Measurements from ENCODE around the gene TMEM120B. TPM values are rescaled to one million over a fixed set of nuclear protein-coding genes. Genes with fewer than 3 reads are reported as not detected.

The TMEM120B gene
- total and polyA plus RNA-seq, 2 of the 13 experiments (the other 11 are each of a cell fraction or from before 2014, with no cell fraction given) = 7.1 to 12.9 TPM

- TF ChIP-seq ETV5 (CRISPR knock-in tag; IDR thresholded peaks at IDR 0.05; ENCODE audit: borderline replicate concordance) (peak; percentile 99), ZNF34 (CRISPR knock-in tag; IDR thresholded peaks at IDR 0.05; ENCODE audit: borderline replicate concordance) (no peak), U2AF1 (optimal IDR thresholded peaks at IDR 0.05; ENCODE audit: low read depth, low read length) (peak; percentile 25), GPN1 (CRISPR knock-in tag; IDR thresholded peaks at IDR 0.05; ENCODE audit: borderline replicate concordance) (no peak), E2F2 (CRISPR knock-in tag; IDR thresholded peaks at IDR 0.05; ENCODE audit: borderline replicate concordance) (no peak), ZNF878 (CRISPR knock-in tag; IDR thresholded peaks at IDR 0.05) (no peak), ISX (CRISPR knock-in tag; conservative IDR thresholded peaks at IDR 0.05) (no peak), ZNF746 (CRISPR knock-in tag; IDR thresholded peaks at IDR 0.05) (peak; percentile 79; the same call in 1 of the 2 replicates), ZBTB40 (IDR thresholded peaks at IDR 0.05) (no peak), ZBTB40 (CRISPR knock-in tag; IDR thresholded peaks at IDR 0.05) (no peak; the same call in 1 of the 2 replicates), ZNF501 (CRISPR knock-in tag; IDR thresholded peaks at IDR 0.05) (peak; percentile 75; the same call in 1 of the 2 replicates), FOXC1 (CRISPR knock-in tag; IDR thresholded peaks at IDR 0.05; ENCODE audit: borderline replicate concordance) (no peak; the same call in 1 of the 2 replicates), ZBTB20 (CRISPR knock-in tag; IDR thresholded peaks at IDR 0.05; ENCODE audit: borderline replicate concordance, low read depth) (peak; percentile 7; the same call in 1 of the 2 replicates), ZNF766 (CRISPR knock-in tag; IDR thresholded peaks at IDR 0.05; ENCODE audit: borderline replicate concordance) (no peak), FOXK2 (IDR thresholded peaks at IDR 0.05) (0 out of 2 replicates have a peak, but pooled peaks have one; percentile 33), TBX3 (IDR thresholded peaks at IDR 0.05; ENCODE audit: borderline replicate concordance) (peak; percentile 66), GZF1 (CRISPR knock-in tag; IDR thresholded peaks at IDR 0.05) (no peak), ARID2 (CRISPR knock-in tag; IDR thresholded peaks at IDR 0.05; ENCODE audit: borderline replicate concordance) (no peak)
Measured at GRCh38 chr12:121796855-121797751, 84.6 kb downstream of the TMEM120B start (continued).
